ENCODE results near the gene MYH7.
"Not testable (repeated sequence)": the region's sequence is repeated elsewhere in the genome, so short reads cannot be mapped to it uniquely, and the experiment has no call there.

Gene MYH7

GRCh38 chr14:23435543-23436326 lies at the start of gene MYH7:
TSS of gene MYH7 (minus strand) at chr14:23435660. CDS start at chr14:23433732, 1,928 bp downstream.
- DNase-seq: no peak

- DNase-seq: peak; percentile 44
Observed at GRCh38 chr14:23483236-23483854, 47.9 kb upstream of the MYH7 start.

GRCh38 chr14:23482823-23483148 lies 47.3 kb upstream of the MYH7 start:
- no peak for DNase-seq

GRCh38 chr14:23481979-23482822 lies 46.7 kb upstream of the MYH7 start:
- DNase-seq: no peak

- no peak for DNase-seq
Observed at GRCh38 chr14:23481362-23481970, 46.0 kb upstream of the MYH7 start.

GRCh38 chr14:23478109-23478759 lies 42.8 kb upstream of the MYH7 start:
- peak; percentile 20 for DNase-seq

- no peak for DNase-seq
Observed at GRCh38 chr14:23470947-23471346, 35.5 kb upstream of the MYH7 start.

- DNase-seq: no peak
Observed at GRCh38 chr14:23469906-23470403, 34.5 kb upstream of the MYH7 start.

GRCh38 chr14:23469127-23469905 lies 33.9 kb upstream of the MYH7 start, which contains the start of gene NGDN:
TSS of gene NGDN (plus strand) at chr14:23469703. CDS start at chr14:23469716, 13 bp downstream.
- DNase-seq: peak; percentile 100

- DNase-seq: no peak
Observed at GRCh38 chr14:23468704-23469126, 33.3 kb upstream of the MYH7 start.

GRCh38 chr14:23465261-23465660 lies 29.8 kb upstream of the MYH7 start:
- no peak for DNase-seq

GRCh38 chr14:23464700-23465099 lies 29.2 kb upstream of the MYH7 start:
- DNase-seq: no peak

GRCh38 chr14:23460960-23461359 lies 25.5 kb upstream of the MYH7 start:
- no peak for DNase-seq

GRCh38 chr14:23457587-23458445 lies 22.4 kb upstream of the MYH7 start:
- no peak for DNase-seq

GRCh38 chr14:23456883-23457586 lies 21.6 kb upstream of the MYH7 start:
- not testable (repeated sequence) for DNase-seq

- DNase-seq: no peak
Observed at GRCh38 chr14:23454445-23454856, 19.0 kb upstream of the MYH7 start.

- no peak for DNase-seq
Observed at GRCh38 chr14:23452237-23452636, 16.8 kb upstream of the MYH7 start.

GRCh38 chr14:23450379-23450778 lies 14.9 kb upstream of the MYH7 start:
- DNase-seq: no peak

GRCh38 chr14:23449314-23449713 lies 13.9 kb upstream of the MYH7 start:
- no peak for DNase-seq

Measured in DMS 273 treated with DMSO at 0.1 percent for 48 hours (cell line).